ENCODE results near the gene KRT76. TPM values are rescaled to one million over a fixed set of nuclear protein-coding genes. Genes with fewer than 3 reads are reported as not detected.
"Not testable (repeated sequence)": the region's sequence is repeated elsewhere in the genome, so short reads cannot be mapped to it uniquely, and the experiment has no call there.

KRT76 gene
- total RNA-seq, 1 donor from 2014 or later, result not detected

GRCh38 chr12:52765702-52766101, 11.4 kb downstream of the KRT76 start:
- DNase-seq (ENCODE audit: low spot score in 2 of 2) (no peak), FAIRE-seq (no peak)

GRCh38 chr12:52763991-52764390, 13.2 kb downstream of the KRT76 start:
- FAIRE-seq, result no peak
- DNase-seq (ENCODE audit: low spot score in 2 of 2), result no peak

DNA sequence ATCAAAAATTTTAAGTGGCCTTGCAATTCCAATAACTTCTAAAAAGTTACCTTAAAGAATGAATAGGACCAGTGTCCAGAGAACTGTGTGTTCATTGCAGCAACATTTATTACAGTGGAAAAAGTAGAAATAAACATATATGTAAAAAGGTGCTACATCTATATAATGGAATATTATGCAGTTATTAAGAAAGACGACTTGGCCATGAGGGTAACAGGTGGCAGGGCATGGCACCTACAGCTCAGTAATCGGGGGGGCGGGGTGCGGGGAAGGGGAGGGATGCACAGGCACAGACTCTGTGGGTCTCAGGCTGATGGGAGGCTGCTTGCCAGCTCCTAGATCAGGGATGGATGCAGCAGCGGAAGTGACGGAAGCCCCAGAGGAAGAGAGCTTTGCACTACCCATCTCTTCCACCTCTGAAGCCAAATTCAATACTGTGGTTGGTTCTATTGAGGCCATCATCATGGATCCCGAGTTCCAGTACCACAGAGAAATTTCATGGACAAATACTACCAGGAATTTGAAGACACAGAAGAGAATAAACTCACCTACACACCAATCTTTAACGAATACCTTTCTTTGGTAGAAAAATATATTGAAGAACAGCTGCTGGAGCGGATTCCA, 14.0 kb downstream of the KRT76 start:
- DNase-seq (ENCODE audit: low spot score in 2 of 2) (no peak), FAIRE-seq (no peak)

- no peak for FAIRE-seq
- DNase-seq (ENCODE audit: low spot score in 2 of 2), result no peak
Observed at GRCh38 chr12:52761802-52762201, 15.3 kb downstream of the KRT76 start.

- not testable (repeated sequence) for DNase-seq (ENCODE audit: low spot score in 2 of 2); FAIRE-seq
Observed at GRCh38 chr12:52761218-52761617, 15.9 kb downstream of the KRT76 start.

DNA sequence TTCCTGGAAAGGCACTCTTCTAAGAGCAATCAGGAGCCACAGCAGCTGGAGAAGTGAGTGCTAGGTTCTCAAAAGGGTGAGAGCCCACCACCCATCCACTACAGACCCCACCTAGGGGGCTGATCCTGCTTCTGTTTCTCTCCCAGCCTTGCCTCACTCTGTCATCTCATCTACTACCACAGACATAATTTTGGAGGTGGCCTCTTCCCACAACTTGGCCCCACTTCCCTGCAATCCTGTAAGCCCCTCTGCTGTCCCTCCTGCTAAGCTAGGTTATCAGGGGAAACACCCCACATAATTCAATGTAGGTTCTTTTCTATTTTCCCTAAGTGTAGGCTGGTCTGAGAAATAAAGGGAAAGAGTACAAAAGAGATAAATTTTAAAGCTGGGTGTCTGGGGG, 16.5 kb downstream of the KRT76 start:
- DNase-seq (ENCODE audit: low spot score in 2 of 2) (no peak), FAIRE-seq (no peak)

- no peak for FAIRE-seq
- DNase-seq (ENCODE audit: low spot score in 2 of 2), result no peak
Observed at GRCh38 chr12:52759695-52760094, 17.4 kb downstream of the KRT76 start.

DNA sequence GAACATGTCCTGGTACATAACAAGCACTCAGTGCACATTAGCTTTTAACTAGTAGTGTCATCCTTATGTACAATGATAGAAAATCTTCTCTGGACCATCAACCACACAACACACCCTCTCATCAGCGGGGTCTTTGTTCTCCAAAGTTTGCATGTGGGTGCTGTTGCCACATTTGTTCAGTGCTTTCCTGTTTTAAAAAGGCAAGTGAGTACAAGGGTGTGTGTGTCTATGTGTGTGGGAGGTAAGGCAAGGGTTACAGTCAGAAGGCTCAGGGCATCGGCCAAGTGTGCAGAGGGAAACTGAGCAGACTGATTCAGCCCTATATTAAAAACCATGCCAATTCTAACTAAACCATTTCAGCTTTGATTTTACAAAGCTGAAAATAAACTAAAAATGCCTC, 17.9 kb downstream of the KRT76 start:
- FAIRE-seq (no peak), DNase-seq (ENCODE audit: low spot score in 2 of 2) (no peak)

GRCh38 chr12:52757449-52758176, 19.5 kb downstream of the KRT76 start:
- DNase-seq (ENCODE audit: low spot score in 2 of 2) (no peak), FAIRE-seq (no peak)

DNA sequence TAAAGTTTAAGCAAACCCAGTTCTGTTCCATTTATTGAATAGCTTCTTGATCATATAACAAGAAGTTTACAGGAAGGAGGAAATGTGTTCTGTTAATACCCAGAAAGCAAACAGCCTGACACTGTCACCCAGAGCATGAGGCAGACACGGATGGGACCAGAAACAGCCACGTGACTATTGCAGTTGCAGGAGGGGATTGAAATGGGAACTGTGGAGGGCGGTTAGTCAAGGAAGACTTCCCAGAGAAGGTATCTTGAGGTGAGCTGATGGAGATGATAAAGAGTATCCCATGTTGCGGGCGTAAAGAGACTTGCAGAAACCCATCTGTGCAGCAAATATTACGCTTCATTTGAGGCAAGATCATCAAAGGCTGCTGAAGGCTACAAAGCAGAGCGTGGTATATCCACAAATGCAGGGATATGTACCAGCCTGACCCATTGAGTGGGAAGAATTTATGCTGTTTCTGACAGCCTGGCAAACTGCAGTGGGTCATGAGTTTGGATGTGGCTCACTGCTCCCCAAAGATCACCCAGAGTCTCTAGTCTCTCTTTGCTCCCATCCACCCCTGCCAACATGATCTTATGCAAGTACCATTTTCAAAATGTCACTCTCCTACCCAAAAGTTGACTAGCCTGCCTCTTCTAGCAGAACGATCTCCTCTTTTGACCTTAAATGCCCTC, 20.7 kb downstream of the KRT76 start:
- FAIRE-seq (no peak), DNase-seq (ENCODE audit: low spot score in 2 of 2) (no peak)

GRCh38 chr12:52755533-52755932, 21.6 kb downstream of the KRT76 start:
- DNase-seq (ENCODE audit: low spot score in 2 of 2) (no peak), FAIRE-seq (no peak)

- FAIRE-seq (no peak), DNase-seq (ENCODE audit: low spot score in 2 of 2) (no peak)
Observed at GRCh38 chr12:52754135-52754534, 23.0 kb downstream of the KRT76 start.

DNA sequence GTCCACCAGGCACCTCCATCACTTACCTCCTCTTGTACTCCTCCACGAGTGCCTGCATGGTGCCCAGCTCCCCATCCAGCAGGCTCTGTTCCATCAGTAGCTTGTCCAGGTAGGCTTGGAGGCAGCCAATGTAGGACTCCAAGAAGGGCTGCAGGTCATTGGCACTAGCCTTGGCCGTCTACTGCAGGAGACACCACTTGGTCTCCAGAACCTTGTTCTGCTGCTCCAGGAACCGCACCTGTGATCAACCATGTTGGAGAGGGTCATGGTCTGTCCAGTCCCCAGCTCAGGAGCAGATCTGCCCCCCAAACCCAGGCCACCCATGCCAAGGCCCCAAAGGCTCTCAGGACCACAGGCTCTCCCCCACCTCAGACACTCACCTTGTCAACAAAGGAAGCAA, 23.9 kb downstream of the KRT76 start:
- DNase-seq (ENCODE audit: low spot score in 2 of 2) (no peak), FAIRE-seq (no peak)

DNA sequence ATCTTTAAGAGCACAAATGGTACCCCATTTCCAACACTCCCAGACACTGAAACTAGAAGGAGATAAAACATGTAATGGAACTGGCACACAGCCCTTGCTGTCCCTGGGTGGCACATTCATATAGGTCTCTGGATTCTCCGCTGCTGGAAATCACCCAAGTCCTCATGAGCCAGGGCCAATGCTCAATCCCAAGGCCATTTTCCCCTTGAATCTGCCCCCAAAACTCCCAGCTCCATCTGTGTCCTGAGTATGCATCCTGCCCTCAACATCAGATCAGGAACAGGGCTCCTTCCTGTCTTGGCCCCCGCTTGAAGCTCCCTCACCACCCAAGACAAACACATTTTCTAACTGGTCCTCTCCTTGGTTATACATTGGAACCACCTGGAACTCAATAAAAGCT, 24.6 kb downstream of the KRT76 start:
- FAIRE-seq (no peak), DNase-seq (ENCODE audit: low spot score in 2 of 2) (no peak)

GRCh38 chr12:52751795-52752194, 25.4 kb downstream of the KRT76 start:
- DNase-seq (ENCODE audit: low spot score in 2 of 2) (no peak), FAIRE-seq (no peak)

DNA sequence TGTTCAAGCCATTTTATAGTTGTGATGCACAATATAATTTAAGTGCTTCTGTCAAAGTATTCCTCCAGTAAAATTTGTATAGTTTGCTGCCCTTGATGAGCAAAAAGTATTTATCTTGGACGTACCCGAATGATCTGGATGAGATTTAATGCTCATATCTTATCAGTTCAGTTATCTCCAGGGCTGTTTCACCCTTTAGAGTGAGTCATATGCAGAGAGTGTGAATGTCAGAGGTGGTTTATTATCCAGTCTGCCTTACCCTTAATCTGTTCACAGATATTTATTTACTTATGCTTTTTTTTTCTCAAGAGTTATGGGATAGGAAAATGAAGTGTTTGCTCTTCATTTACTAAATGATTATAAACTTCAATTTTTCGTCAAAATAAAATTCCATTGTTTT, 26.6 kb downstream of the KRT76 start:
- not testable (repeated sequence) for DNase-seq (ENCODE audit: low spot score in 2 of 2); FAIRE-seq

GRCh38 chr12:52749827-52750226, 27.3 kb downstream of the KRT76 start:
- no peak for DNase-seq (ENCODE audit: low spot score in 2 of 2)
- no peak for FAIRE-seq

DNA sequence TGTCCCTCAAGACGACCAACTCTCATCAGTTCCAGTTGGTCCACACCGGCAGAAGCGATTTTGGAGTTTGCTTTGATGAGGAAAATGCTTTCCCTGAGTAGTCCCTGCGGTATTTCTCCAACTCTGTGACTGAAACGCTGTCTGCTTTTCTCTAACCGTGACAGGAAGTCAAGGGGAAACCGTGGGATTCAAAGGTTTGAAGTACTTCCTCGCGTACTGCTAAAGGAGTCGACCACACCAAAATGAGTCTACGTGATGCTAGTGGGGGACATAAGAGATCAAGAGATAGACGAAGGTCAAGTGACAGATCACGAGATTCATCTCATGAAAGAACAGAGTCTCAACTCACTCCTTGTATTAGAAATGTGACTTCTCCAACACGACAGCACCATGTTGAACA, 28.6 kb downstream of the KRT76 start:
- DNase-seq (ENCODE audit: low spot score in 2 of 2) (no peak), FAIRE-seq (no peak)

- FAIRE-seq (no peak), DNase-seq (ENCODE audit: low spot score in 2 of 2) (no peak)
Observed at GRCh38 chr12:52745554-52745953, 31.6 kb downstream of the KRT76 start.

GRCh38 chr12:52744493-52745156, 32.5 kb downstream of the KRT76 start:
- DNase-seq (ENCODE audit: low spot score in 2 of 2) (no peak), FAIRE-seq (no peak)

- DNase-seq (ENCODE audit: low spot score in 2 of 2), result no peak
- FAIRE-seq, result no peak
Observed at GRCh38 chr12:52742822-52743457, 34.2 kb downstream of the KRT76 start.

Measured in frontal cortex (tissue), 4 donors.